ENCODE measurements around the gene RMDN2.

- TF ChIP-seq, protein P1, sequence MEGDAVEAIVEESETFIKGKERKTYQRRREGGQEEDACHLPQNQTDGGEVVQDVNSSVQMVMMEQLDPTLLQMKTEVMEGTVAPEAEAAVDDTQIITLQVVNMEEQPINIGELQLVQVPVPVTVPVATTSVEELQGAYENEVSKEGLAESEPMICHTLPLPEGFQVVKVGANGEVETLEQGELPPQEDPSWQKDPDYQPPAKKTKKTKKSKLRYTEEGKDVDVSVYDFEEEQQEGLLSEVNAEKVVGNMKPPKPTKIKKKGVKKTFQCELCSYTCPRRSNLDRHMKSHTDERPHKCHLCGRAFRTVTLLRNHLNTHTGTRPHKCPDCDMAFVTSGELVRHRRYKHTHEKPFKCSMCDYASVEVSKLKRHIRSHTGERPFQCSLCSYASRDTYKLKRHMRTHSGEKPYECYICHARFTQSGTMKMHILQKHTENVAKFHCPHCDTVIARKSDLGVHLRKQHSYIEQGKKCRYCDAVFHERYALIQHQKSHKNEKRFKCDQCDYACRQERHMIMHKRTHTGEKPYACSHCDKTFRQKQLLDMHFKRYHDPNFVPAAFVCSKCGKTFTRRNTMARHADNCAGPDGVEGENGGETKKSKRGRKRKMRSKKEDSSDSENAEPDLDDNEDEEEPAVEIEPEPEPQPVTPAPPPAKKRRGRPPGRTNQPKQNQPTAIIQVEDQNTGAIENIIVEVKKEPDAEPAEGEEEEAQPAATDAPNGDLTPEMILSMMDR (IDR thresholded peaks at IDR 0.05) = no peak
- TF ChIP-seq POLR2A (IDR thresholded peaks at IDR 0.05) = no peak
Observed at GRCh38 chr2:37973615-37974353, 48.7 kb downstream of the RMDN2 start.

Data from thyroid gland (tissue), 4 donors.